IPS DF 6.9 (cell line): ENCODE results near the gene ATP6V1C2.

ENCODE experiments used
- DNase-seq: peaks from one replicate; pipeline ENCODE4 v3.0.0-alpha.2; 2013; ENCODE audit warnings: low read depth, low spot score
- H3K27ac ChIP-seq: one replicate; pipeline ENCODE4 v1.5.1; 2013; ENCODE audit warnings: low read length, control low read depth
- H3K27me3 ChIP-seq: 2 replicates; pipeline ENCODE4 v1.6.1; 2013; ENCODE audit warnings: mild to moderate bottlenecking, low read length; ENCODE audit not compliant: control insufficient read depth, insufficient read depth
- H3K36me3 ChIP-seq: 2 replicates; pipeline ENCODE4 v1.6.1; 2013; ENCODE audit warnings: low read length; ENCODE audit not compliant: control insufficient read depth, insufficient read depth
- H3K4me1 ChIP-seq: 2 replicates; pipeline ENCODE4 v1.6.1; 2013; ENCODE audit warnings: low read length; ENCODE audit not compliant: control insufficient read depth, insufficient read depth
- H3K4me3 ChIP-seq: 2 replicates; pipeline ENCODE4 v1.5.1; 2013; ENCODE audit warnings: mild to moderate bottlenecking, low read length
- H3K9me3 ChIP-seq: 2 replicates; pipeline ENCODE4 v1.6.1; 2013; ENCODE audit warnings: low read length, inconsistent platforms; ENCODE audit not compliant: control insufficient read depth, insufficient read depth
- WGBS: extraction: QIAGEN DNeasy Blood & Tissue Kit; methylation state at CpG from one replicate; pipeline ENCODE4 v1.1.7; 2013; ENCODE audit warnings: mixed read lengths, missing lambda C conversion rate; ENCODE audit not compliant: insufficient read length, insufficient coverage; 5-methylcytosine and 5-hydroxymethylcytosine counted together

The ATP6V1C2 gene, protein sequence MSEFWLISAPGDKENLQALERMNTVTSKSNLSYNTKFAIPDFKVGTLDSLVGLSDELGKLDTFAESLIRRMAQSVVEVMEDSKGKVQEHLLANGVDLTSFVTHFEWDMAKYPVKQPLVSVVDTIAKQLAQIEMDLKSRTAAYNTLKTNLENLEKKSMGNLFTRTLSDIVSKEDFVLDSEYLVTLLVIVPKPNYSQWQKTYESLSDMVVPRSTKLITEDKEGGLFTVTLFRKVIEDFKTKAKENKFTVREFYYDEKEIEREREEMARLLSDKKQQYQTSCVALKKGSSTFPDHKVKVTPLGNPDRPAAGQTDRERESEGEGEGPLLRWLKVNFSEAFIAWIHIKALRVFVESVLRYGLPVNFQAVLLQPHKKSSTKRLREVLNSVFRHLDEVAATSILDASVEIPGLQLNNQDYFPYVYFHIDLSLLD

DNA sequence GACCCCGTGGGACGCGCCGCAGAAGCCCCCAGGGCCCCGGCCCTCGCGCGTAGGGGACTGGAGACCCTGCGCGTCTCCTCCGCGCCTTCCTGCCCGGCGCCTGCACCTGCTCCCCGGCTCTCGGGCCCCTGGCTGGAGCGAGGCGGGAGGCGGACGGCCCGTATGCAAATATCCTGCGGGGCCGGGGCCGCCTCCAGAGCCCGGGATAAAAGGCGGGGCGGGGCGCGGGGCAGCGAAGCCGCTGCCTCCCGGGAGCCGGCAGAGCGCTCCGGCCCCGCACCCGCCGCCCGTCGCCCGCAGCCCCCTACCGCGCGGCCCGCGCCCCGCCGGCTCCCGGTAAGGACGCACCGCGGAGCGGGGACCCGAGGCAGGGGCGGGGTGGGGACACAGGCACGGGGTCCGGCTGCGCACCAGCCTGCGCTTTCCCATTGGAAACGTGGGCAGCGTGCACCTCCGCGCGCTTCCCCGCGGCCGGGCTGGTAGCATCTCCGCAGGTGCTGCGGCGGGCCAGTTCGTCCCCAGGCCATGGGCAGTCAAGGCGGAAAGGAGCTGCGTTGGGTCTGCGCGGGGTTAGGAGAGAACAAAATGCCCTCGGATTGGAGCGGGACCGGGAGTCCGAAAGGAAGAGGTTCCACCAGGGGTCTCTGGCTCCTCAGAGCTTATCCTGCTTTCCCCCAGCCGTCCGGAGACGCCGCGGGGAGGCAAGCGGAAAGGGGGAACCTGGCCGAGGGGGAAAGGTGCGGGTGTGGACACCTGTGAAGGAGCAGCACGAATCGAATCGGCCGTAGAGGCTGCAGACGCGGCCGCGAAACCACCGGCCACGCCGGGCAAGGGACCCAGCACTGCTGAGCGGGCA, at the start of gene ATP6V1C2:
Gene ATP6V1C2, plus strand, starts transcription at position 235 of the 856 bp plus-strand sequence. CDS start 1,220 bp downstream, outside the sequence.
- no peaks in the 10 kb centered on the region; the same call in 1 of the 2 replicates for H3K36me3 ChIP-seq
- H3K4me3 ChIP-seq: peak within 1 kb of the TSS; percentile 31; the same call in 1 of the 2 replicates
- H3K27me3 ChIP-seq: peaks cover 33% of the 10 kb centered on the region
- DNase-seq: no peak
- H3K4me1 ChIP-seq: peaks cover 5% of the 10 kb centered on the region; the same call in 1 of the 2 replicates
- no peak within 1 kb of the TSS for H3K27ac ChIP-seq
- WGBS: no CpG with 5 or more reads among the region's 99 CpGs
- no peaks in the 10 kb centered on the region for H3K9me3 ChIP-seq

DNA sequence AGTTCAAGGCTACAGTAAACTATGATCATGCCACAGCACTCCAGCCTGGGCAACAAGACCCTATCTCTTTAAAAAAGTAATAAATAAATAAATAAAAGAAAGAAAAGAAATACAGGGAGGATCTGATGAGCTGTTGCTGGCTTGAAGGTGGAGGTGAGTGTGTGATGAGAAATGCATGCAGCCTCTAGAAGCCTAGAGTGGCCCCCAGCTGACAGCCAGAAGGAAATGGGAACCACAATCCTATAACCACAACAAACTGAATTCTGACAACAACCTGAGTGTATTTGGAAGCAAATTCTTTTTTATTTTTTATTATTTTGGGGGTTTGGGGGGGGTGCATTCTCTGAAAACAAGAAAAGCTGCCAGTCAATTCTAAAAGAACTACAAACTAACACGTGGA, 46.3 kb upstream of the ATP6V1C2 start:
- Histone ChIP-seq H3K4me1 (no peaks in the 10 kb centered on the region; the same call in 1 of the 2 replicates), H3K9me3 (no peaks in the 10 kb centered on the region), H3K36me3 (0 out of 2 replicates have a peak, but pooled peaks cover 4% of the 10 kb centered on the region), H3K27ac (no peak overlapping the region), H3K4me3 (no peak overlapping the region), H3K27me3 (no peaks in the 10 kb centered on the region)
- WGBS: no CpG with 5 or more reads among the region's 1 CpG
- DNase-seq: no peak

DNA sequence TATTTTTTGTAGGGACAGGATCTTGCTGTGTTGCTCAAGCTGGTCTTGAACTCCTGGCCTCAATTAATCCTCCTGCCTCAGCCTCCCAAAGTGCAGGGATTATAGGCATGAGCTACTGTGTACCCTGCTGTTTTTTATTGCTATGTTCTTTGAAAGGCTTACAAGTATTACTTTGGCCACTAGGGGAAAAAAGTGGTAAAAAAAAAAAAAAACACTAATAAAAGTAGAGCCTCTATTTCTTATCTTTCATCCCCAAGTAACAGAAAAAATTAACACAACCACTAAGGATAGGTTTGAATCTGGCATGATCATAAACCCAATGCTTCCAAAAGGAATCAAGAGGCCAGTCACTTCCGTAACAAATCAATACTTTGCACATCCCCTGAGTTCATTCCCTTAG, 43.2 kb upstream of the ATP6V1C2 start:
- H3K4me1 ChIP-seq: no peaks in the 10 kb centered on the region; the same call in 1 of the 2 replicates
- H3K4me3 ChIP-seq: no peak overlapping the region
- no peaks in the 10 kb centered on the region for H3K9me3 ChIP-seq
- DNase-seq: no peak
- no CpG with 5 or more reads among the region's 1 CpG for WGBS
- H3K36me3 ChIP-seq: 0 out of 2 replicates have a peak, but pooled peaks cover 2% of the 10 kb centered on the region
- no peak overlapping the region for H3K27ac ChIP-seq
- no peaks in the 10 kb centered on the region for H3K27me3 ChIP-seq

DNA sequence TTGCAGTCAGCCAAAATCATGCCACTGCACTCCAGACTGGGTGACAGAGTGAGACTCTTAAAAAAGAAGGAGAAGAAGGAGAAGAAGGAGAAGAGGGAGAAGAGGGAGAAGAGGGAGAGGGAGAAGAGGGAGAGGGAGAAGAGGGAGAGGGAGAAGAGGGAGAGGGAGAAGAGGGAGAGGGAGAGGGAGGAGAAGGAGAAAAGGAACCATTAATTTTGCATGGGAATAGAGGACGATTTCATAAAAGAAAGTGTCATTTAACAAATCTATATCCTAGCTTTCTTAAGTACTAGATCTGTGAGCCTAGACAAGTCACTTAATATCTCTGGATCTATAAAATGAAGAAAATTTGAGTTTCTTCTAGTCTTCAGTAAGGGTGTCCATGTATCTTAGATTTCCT, 41.2 kb upstream of the ATP6V1C2 start:
- Histone ChIP-seq H3K27me3 (no peaks in the 10 kb centered on the region), H3K36me3 (peaks cover 6% of the 10 kb centered on the region), H3K27ac (no peak overlapping the region), H3K4me3 (no peak overlapping the region), H3K9me3 (no peaks in the 10 kb centered on the region), H3K4me1 (no peaks in the 10 kb centered on the region)
- no CpG with 5 or more reads among the region's 1 CpG for WGBS
- DNase-seq: no peak

DNA sequence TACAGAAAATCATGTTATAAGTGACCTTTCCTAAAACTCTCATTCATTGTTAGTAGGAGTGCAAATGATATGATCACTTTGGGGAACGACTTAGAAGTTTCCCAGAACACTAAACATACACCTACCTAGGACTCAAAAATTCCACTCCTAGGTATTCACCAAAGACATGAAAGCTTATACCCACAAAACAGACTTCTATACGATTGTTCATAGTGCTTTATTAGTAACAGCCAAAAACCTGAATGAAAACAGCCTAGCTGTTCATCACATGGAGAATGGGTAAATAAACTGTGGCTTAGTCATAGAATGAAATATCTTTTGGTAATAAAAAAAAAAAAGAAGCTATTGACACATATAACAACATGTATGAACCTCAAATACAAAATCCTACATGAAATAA, 40.5 kb upstream of the ATP6V1C2 start:
- WGBS: no CpG with 5 or more reads among the region's 2 CpGs
- H3K36me3 ChIP-seq: peaks cover 6% of the 10 kb centered on the region
- no peak for DNase-seq
- H3K27ac ChIP-seq: no peak overlapping the region
- no peaks in the 10 kb centered on the region for H3K27me3 ChIP-seq
- H3K4me1 ChIP-seq: no peaks in the 10 kb centered on the region
- H3K9me3 ChIP-seq: no peaks in the 10 kb centered on the region
- no peak overlapping the region for H3K4me3 ChIP-seq

DNA sequence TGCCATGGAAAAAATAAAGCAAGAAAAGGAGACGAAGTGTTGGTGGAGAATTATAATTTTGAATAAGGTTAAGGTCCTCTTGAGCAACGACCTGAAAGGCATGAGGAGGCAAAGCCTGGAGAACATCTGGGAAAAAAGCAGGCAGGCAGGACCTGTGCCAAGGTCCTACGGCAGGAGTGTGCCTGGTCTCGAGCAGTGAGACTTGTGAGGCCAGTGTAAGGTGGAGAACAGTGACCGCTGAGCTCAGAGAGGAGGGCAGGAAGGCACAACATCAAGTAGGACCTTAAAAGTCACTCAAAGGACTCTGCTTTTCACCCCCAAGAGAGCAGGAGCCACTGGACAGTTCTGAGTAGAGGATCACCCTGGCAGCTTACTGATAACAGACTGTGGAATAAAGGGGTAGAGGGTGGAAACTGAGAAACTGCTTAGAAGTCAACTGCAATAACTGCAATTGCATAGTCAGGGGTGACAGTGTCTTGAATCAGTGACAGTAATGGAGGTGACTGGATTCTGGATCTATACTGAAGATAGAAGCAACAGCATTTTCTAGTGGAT, 35.2 kb upstream of the ATP6V1C2 start:
- H3K27me3 ChIP-seq: no peaks in the 10 kb centered on the region
- DNase-seq: no peak
- no peaks in the 10 kb centered on the region for H3K9me3 ChIP-seq
- 100% methylated on average over 1 of the region's 5 CpGs for WGBS
- H3K27ac ChIP-seq: no peak overlapping the region
- H3K4me3 ChIP-seq: no peak overlapping the region
- H3K4me1 ChIP-seq: no peaks in the 10 kb centered on the region
- peaks cover 4% of the 10 kb centered on the region for H3K36me3 ChIP-seq

DNA sequence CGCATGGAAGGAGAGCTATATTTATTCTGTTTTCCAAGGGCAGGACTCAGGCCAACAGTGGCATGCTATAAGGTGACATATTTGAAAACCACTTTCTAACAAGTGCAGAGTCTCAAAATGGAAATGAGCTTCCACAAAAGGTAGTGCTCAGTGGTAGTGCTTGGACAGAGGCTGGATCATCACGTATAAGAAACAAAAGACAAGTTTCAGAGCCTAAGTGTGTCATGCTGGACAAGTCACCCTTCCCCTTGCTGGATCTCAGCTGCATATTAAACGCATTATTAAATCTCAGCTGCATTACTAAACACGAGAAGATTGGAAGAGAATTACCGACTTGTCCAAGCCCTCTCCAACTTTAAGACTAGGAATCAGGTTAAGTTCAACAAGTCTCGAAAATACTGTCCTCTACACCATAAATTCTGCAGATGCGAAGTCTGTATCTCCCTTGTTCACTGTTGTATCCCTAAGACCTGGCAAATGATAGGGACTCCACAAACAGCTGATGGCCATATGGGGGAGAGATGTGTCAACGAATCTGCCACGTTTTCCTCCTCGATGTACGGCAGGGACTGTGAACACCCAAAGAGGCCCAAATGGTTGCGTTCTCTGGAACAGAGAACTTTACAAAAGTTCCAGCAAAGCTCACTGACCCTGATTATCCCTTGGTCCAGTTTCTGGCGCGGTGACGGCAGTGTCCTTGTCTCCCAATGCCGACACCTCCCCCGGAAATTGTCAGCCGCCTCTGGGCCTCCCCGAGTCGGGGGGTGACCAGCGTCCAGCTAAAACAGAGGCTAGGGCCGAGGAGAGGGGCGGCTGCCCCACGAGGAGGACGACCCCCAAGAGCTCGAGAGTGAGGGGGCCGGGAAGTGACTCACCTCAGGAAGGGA, 32.3 kb upstream of the ATP6V1C2 start:
- WGBS: no CpG with 5 or more reads among the region's 27 CpGs
- peak overlapping the region; percentile 98 for H3K4me3 ChIP-seq
- H3K9me3 ChIP-seq: no peaks in the 10 kb centered on the region
- no peak for DNase-seq
- H3K36me3 ChIP-seq: no peaks in the 10 kb centered on the region
- no peak overlapping the region for H3K27ac ChIP-seq
- H3K4me1 ChIP-seq: no peaks in the 10 kb centered on the region
- H3K27me3 ChIP-seq: no peaks in the 10 kb centered on the region

DNA sequence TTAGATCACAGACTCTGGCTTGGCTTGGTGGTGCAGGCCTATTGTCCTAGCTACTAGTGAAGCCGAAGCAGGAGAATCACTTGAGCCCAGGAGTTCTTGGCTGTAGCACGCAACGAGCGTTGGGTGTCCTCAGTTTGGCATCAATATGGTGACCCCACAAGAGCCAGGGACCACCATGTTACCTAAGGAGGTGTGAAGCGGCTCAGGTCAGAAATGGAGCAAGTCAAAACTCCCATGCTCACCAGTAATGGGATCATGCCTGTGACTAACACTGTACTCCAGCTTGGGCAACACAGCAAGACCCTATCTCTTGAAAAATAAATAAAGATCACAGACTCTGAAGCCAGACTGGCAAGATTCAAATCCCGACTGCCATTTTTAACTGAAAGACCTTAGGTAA, 29.9 kb upstream of the ATP6V1C2 start:
- no peak for DNase-seq
- Histone ChIP-seq H3K36me3 (no peaks in the 10 kb centered on the region), H3K27ac (no peak overlapping the region), H3K4me3 (no peak overlapping the region), H3K9me3 (no peaks in the 10 kb centered on the region), H3K27me3 (no peaks in the 10 kb centered on the region), H3K4me1 (no peaks in the 10 kb centered on the region)
- WGBS: no CpG with 5 or more reads among the region's 6 CpGs

DNA sequence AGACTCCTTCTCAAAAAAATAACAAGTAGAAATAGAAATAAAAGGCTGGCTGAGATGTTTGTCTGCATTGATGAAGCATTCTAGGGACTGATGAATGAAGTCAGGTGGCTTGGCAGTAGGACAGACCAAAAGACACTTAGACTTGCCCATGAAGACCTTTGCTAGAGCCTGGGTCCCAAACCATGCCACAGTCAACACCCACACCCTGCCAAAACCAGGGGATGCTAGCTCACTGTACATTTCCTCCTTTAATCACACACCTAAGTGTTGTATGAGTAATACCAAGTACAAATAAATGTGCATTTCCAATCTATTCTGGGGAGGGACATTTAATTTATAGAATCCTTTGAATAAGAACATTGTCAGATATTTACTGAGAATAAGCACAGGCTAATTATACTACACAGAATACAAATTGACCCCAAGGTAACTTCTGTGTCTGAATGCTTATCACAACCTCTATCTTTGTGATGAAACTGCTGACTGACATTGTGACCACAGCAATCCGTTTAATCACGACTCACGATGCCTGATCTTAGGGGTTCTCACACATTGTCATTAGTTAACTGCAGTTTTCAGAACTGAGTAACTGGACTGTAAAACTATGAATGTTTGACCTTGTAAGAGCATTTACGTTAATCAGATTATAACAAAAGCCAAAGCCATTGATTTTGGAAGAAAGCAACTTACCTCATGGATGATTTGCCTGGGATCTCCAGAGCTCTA, 21.2 kb upstream of the ATP6V1C2 start:
- Histone ChIP-seq H3K4me3 (no peak overlapping the region), H3K36me3 (no peaks in the 10 kb centered on the region), H3K27me3 (no peaks in the 10 kb centered on the region), H3K9me3 (no peaks in the 10 kb centered on the region), H3K27ac (no peak overlapping the region), H3K4me1 (no peaks in the 10 kb centered on the region)
- DNase-seq: no peak
- WGBS: no CpG with 5 or more reads among the region's 4 CpGs
